Fibroblast of skin of scalp (primary cell): ENCODE measurements around the gene RELCH.
A peak's percentile ranks its signal among the peaks of the same experiment; 100 is the strongest.

Experiments used
- DNase-seq: peaks from one replicate; pipeline ENCODE4 v3.0.0-alpha.2; 2013

Gene RELCH

GRCh38 chr18:62196079-62196478 lies 9.0 kb downstream of the RELCH start:
- DNase-seq = no peak

- no peak for DNase-seq
Measured at GRCh38 chr18:62196980-62197379, 9.9 kb downstream of the RELCH start.

GRCh38 chr18:62198259-62198658 lies 11.2 kb downstream of the RELCH start:
- DNase-seq = no peak

- DNase-seq = no peak
Measured at GRCh38 chr18:62199629-62200028, 12.6 kb downstream of the RELCH start.

- DNase-seq = no peak
Measured at GRCh38 chr18:62200121-62200914, 13.3 kb downstream of the RELCH start.

GRCh38 chr18:62201870-62202269 lies 14.8 kb downstream of the RELCH start:
- DNase-seq = no peak

- DNase-seq = no peak
Measured at GRCh38 chr18:62205824-62206223, 18.8 kb downstream of the RELCH start.

- DNase-seq = no peak
Measured at GRCh38 chr18:62206593-62206992, 19.5 kb downstream of the RELCH start.

GRCh38 chr18:62209046-62209445 lies 22.0 kb downstream of the RELCH start:
- DNase-seq = no peak

GRCh38 chr18:62210138-62210537 lies 23.1 kb downstream of the RELCH start:
- no peak for DNase-seq

GRCh38 chr18:62211325-62211828 lies 24.3 kb downstream of the RELCH start:
- no peak for DNase-seq

- no peak for DNase-seq
Measured at GRCh38 chr18:62214790-62215189, 27.7 kb downstream of the RELCH start.

GRCh38 chr18:62224229-62224628 lies 37.2 kb downstream of the RELCH start:
- no peak for DNase-seq

- no peak for DNase-seq
Measured at GRCh38 chr18:62226047-62226446, 39.0 kb downstream of the RELCH start.

- DNase-seq = no peak
Measured at GRCh38 chr18:62236252-62236651, 49.2 kb downstream of the RELCH start.

- DNase-seq = no peak
Measured at GRCh38 chr18:62239475-62239874, 52.4 kb downstream of the RELCH start.

GRCh38 chr18:62242955-62243354 lies 55.9 kb downstream of the RELCH start:
- DNase-seq = peak; percentile 1

GRCh38 chr18:62245177-62245576 lies 58.1 kb downstream of the RELCH start:
- DNase-seq = no peak

- no peak for DNase-seq
Measured at GRCh38 chr18:62245699-62246098, 58.6 kb downstream of the RELCH start.

- no peak for DNase-seq
Measured at GRCh38 chr18:62248313-62248712, 61.3 kb downstream of the RELCH start.

GRCh38 chr18:62249478-62250097 lies 62.5 kb downstream of the RELCH start:
- DNase-seq = peak; percentile 70

GRCh38 chr18:62250475-62250874 lies 63.4 kb downstream of the RELCH start:
- DNase-seq = no peak

GRCh38 chr18:62258093-62258492 lies 71.0 kb downstream of the RELCH start:
- DNase-seq = no peak

- no peak for DNase-seq
Measured at GRCh38 chr18:62258616-62259015, 71.6 kb downstream of the RELCH start.
